ENCODE data around the gene PBX2. TPM values are rescaled to one million over a fixed set of nuclear protein-coding genes. Genes with fewer than 3 reads are reported as not detected.

Gene PBX2, protein sequence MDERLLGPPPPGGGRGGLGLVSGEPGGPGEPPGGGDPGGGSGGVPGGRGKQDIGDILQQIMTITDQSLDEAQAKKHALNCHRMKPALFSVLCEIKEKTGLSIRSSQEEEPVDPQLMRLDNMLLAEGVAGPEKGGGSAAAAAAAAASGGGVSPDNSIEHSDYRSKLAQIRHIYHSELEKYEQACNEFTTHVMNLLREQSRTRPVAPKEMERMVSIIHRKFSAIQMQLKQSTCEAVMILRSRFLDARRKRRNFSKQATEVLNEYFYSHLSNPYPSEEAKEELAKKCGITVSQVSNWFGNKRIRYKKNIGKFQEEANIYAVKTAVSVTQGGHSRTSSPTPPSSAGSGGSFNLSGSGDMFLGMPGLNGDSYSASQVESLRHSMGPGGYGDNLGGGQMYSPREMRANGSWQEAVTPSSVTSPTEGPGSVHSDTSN
- total RNA-seq: 27.9 and 31.4 TPM in 2 replicates

DNA sequence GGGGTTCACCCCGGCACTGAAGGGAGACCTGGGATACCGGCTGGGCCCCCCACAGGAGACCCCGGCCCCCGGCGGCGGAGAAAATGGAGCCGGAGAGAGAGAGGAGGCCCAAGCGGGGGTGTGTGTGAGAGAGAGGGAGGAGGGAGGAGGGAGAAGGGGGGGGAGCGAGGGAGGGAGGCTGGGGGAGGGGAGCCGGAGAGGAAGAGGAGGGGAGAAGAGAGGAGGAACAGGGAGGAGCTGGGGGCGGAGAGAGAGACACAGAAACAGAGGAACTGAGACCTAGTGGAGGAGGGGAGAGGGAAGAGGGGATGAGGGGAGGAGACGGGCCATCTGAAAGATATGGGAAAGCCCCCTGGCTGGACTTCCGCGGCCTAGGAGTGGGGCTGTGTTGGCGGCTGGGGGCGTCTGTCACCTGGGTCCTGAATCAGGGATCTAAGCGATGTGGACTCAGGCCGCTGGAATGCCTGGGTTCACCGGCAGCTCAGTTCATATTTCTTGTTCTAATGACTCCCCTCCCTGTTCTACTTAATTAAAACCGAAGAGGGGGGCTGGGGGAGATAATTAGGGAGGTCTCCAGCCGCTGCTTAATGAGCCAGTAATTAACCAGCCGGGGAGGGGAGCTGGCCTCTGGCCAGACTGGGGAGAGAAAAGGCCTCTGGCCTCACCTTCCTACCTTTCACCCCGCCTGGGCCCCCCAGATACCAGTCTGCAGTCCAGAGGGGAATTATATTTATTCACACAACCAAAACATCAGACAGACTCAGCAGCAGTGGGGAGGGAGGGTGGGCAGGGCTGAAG lies at the start of gene PBX2:
PBX2 (minus strand) TSS at position 149 of the 798 bp plus-strand sequence. CDS start 287 bp downstream, outside the sequence.

DNA sequence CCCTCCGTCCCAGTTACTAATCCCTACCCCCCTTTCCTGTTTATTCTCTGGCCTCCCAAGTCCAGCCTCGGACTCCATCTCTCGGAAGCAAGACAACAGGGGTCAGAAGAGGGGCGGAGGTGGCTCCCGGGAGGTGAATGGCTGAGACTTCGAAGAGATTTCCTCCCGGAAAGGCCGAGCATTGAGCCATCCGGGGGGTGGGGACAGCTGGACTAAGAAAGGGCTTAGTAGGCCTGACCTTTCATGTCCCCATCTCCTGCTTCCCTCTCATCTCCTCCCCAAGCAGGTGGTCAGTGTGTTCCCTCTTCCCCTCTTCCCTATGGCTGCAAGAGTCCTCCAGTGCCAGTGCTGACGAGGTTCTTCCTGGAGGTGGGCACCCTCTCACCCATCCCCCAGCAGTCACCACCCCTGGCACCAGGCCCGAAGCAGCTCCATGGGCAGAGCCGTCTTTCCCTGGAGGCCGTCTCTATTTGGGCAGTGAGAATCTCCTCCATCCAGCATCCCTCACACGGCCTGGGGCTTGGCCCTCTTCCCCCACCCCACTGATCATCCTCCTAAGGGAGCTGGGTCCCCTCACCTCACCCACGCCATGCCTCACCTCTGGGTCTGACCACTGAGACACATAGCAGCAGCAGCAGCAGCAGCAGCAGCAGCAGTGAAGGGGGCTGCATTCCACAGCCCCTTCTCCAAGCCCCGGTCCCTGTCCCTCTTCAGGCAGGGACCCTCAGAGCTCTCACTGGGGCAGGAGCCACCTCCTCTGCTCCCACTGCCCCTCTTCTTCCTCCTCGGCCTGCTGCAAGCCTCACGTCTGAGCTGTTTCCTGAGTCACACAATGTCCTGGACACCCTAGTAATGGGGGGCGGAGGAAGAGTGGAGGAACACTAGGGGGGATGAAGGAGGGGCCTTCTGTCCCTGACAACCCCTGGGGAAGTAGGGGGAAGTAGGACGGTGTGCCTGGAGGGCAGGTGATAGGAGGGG lies 33.5 kb upstream of the PBX2 start, which contains the start of gene NOTCH4:
NOTCH4 (minus strand) TSS at position 810 of the 978 bp plus-strand sequence; CDS start at position 671, 139 bp downstream.

DNA sequence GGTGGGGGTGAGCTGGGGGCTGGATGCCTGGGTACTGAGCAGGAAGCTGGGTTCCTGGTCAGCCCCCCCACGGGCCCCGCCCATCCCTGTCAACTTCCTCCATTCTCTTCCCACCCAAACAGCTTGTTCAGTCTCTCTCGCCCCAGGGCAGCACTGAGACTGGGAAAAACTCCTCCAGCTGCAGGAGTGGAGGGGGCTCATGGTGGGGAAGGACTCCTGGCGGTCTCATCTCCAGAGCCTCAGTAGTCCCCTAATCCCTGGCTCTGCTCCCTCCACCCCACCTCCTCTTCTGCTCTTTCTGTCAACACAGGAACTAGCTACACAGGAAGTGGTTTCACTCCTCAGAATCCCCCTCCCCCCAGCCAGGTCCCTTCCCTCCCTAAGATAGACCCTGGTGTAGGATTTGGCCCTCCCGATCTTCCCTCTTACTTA lies 2.6 kb upstream of the PBX2 start, which contains the start of gene GPSM3:
GPSM3 (minus strand) TSS at position 36 of the 432 bp plus-strand sequence. CDS start 130 bp downstream, outside the sequence.

DNA sequence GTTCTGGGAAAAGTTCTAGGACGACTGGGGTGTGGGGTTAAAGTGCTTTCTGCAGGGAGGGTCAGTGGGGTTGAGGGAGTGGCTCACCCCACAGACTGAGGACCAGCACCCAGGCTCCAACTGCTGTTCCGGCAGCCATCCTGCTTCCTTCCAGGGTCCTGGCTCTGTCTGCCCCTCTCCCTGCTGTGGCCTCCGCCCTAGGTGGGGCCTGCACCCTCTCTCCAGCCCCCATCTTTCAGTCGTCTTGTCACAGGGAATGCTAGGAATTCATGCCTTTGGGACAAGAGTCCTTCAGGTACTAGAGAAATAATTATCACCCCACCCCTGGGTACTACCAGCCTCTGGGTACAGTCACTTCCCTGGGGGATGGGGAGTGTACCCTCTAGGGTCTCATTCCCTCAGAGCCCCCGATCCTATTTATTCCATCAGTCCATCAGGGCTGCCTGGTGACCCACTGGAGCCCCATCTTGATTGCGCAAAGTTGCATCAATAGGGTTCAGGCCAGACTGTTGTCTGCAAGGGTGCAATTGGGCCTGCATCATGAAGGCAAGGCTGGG lies 5.8 kb downstream of the PBX2 start, which contains the start of gene AGER:
AGER (minus strand) TSS at position 170 of the 557 bp plus-strand sequence; CDS start at position 139, 31 bp downstream.

DNA sequence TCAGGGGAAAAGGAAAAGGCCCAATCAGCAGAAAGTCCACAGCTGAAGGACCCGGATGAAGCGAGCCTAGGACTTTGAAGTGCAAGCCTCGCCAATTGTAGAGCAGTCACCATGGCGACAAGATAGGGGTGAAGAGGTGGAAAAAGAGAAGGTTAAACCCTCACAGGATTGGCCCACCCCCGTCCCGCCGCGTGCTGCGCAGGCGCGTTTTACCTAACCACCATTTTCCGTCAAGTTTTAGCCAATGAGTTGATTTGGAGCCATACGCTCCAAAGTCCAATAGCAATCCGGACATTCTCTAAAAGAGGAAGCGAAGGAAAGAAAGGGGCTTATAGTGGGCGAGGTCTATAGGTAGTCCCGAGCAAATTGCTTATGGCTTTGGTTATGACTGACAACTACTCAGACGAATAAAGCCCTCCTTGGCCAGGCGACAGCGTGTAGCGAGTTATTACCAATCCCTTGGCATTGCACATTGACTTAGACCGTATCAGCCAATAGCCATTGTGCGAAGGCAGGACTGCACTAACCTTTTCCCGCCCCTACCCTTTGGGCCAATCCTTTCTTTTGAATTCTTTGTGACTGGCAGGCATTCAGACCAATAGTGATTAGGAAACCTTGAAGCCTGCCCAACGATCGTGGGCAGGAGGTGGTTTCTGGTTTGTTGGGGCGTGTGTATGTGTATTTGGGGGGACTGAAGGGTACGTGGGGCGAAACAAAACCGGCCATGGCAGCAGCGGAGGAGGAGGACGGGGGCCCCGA lies 12.0 kb downstream of the PBX2 start, which contains the start of gene RNF5:
RNF5 (plus strand) TSS at position 618 of the 759 bp plus-strand sequence; CDS start at position 725, 107 bp downstream.

DNA sequence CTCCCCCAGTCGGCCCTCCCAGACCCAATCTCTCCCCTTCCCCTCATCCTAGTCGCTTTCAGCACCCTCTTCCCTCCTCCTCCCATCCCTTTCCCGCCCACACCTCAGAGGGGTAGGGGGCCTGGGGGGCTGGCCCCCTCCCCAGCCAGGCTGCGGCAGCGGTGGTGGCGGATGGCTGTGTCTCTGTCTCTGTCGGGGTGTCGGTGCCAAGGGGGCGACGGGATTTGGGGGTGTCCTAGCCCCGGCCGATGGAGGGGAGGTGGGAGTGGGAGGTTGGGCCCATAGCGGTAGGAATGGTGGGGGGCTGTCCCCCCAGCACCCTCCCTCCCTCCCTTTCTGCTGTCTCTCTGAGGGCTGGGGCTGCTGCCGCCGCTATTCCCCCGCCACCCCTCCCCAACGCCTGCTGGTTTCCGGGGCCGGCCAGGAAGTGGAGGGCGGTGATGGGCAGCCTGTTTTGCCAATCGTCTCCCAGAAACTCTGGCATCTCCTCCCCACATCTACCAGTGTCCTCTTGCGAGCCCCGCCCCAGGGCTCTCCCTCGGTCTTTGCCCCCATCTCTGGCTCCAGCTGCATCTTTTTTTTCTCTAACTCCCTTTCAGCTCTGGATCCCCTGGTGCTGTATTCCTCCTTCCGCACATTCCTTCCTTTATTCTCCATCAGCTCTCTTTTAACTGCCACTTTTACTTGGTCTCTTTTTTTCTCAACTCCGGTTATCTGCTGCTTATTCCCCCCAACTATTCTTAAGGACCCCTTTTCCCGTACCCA lies 14.1 kb downstream of the PBX2 start, which contains the start of gene AGPAT1:
AGPAT1 (minus strand) TSS at position 374 of the 765 bp plus-strand sequence. CDS start 4,588 bp downstream, outside the sequence.

DNA sequence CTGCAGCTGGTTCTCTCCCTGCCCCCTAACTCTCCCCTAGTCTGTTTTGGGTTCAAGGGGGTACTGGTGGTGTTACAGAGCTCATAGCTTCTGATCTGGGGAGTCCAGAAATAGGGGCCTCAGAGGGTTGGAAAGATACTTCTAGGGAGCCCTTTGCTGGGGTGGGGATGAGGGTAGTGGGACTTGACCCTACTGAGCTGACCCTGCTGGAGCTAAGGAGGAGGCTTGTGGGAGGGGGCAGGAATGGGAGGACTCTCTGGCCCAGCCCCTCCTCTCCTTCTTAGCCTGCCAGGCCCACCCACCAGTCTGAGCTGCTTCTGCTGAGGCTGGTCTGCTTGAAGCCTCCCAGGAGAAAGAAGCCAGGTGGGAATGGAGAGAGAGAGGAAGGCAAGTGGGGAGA lies 25.7 kb downstream of the PBX2 start, which contains the start of gene EGFL8:
EGFL8 (plus strand) TSS at position 301 of the 400 bp plus-strand sequence. CDS start 1,571 bp downstream, outside the sequence.

DNA sequence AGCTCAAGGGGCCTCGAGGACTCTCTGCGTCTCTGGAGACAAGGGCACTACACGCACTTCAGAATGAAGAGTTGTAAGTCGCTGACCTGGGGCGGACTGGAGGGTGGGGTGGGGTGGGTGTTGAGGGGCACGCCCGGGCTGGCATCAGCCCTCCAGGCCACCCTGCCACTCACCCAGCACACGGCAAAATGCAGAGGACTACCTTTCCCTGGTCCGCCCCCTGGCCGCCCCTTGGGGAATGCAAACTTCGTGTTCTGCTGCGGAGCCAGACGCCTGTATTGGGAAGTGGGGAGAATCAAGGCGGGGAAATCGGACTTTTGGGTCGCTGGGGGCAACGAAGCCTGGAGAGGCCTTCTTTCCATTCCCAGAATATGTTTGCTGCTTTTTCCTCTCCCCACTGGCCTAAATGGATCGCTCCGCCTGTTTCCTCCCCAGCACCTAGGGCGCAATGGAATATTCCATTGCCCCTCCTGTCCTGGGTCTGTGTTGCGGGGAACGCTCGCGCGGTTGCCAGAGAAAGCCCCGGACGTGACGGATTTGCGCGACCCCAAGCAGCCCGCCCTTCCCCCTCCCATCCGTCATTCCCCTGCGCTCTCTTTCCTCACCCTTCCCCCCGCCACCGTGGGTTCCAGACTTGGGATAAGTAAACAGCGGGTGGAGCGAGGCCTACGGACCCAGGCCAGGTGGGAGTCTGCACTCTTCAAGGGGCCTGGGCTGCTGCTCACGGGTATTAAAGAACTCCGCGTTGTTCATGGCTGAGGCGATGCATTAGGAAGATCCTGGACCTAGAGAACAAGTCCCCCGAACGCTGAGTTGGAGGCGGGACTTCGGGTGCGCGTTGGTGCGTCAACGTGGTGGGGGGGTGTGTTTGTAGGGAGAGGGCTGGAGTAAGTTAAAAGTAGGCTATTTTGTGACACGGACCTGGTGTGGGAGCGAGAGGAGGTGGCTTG lies 36.2 kb downstream of the PBX2 start, which contains the start of gene PPT2:
PPT2 (plus strand) TSS at position 578 of the 950 bp plus-strand sequence. CDS start 454 bp downstream, outside the sequence.

DNA sequence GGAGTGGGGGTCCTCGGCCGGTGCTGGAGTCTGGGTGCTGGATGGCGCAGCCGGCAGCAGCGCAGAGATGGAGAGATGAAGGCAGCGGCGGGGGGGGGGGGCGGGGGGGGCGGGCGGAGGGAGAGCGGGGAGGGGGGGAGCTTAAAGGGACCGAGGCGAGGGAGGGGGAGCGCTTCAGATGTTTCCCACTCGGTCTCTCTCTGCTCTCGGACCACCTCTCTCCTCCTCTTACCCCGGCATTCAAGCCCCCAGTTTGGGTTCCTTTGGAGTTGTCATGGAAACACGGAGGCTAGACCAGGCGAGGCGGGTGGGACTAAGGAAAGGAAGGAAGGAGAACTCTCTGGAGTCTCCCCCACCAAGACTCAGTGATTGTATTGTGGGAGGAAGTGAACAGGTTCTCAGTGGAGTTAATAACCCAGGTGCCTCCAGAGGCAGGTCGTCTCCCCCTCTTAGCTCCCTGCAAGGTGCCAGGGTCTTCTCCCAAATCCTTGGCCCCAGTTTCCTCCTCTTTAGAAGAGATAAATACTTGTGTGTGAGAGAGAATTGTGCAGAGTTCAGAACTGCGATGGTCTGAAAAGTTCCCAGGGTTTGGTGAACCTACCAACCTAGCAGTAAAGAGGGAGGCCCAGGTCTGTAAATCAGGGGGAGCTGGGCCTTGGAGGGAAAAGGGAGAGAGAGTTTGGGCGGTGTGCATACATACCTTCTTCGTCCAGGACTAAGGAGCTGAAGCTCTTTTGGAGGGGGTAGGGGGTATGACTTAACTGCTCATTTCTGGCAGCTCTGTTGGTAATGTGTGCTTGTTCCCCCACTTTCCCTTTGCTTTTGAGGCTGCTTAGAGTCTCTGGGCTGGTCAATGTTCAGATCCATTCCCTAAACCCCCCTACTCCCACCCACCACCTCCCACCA lies 37.9 kb downstream of the PBX2 start, which contains the start of gene PRRT1:
PRRT1 (minus strand) TSS at position 77 of the 906 bp plus-strand sequence. CDS start 112 bp downstream, outside the sequence.

Other genes starting within 250 kb of the PBX2 start
- gene CFB, start 244.1 kb downstream of the PBX2 start, total RNA-seq: 33.7 and 56.8 TPM in 2 replicates
- gene NELFE, start 231.2 kb downstream of the PBX2 start, total RNA-seq: 81.3 and 85.3 TPM in 2 replicates
- gene SKIC2, start 231.0 kb downstream of the PBX2 start, total RNA-seq: 55.6 and 56.4 TPM in 2 replicates
- gene DXO, start 218.1 kb downstream of the PBX2 start, total RNA-seq: 7.7 and 8.2 TPM in 2 replicates
- gene C4A, start 208.1 kb downstream of the PBX2 start, total RNA-seq: 13.1 and 13.6 TPM in 2 replicates
- gene C4B, start 175.4 kb downstream of the PBX2 start, total RNA-seq: 8.8 and 15.4 TPM in 2 replicates
- gene CYP21A2, start 151.8 kb downstream of the PBX2 start, total RNA-seq: under 0.01 TPM in 1 of 2 replicates, not detected in the other
- gene TNXB, start 80.9 kb downstream of the PBX2 start, total RNA-seq: 10.6 and 39.2 TPM in 2 replicates
- gene ATF6B, start 62.0 kb downstream of the PBX2 start, total RNA-seq: 10.2 and 12.0 TPM in 2 replicates
- 7.3 and 8.9 TPM in 2 replicates for gene FKBPL, start 59.9 kb downstream of the PBX2 start, total RNA-seq
- 0.09 and 0.32 TPM in 2 replicates for gene PRRT1, start 38.3 kb downstream of the PBX2 start, total RNA-seq
- gene PPT2, start 36.1 kb downstream of the PBX2 start, total RNA-seq: 18.6 and 39.7 TPM in 2 replicates
- gene EGFL8, start 25.6 kb downstream of the PBX2 start, total RNA-seq: 1.6 and 2.4 TPM in 2 replicates
- 21.9 and 22.2 TPM in 2 replicates for gene AGPAT1, start 14.1 kb downstream of the PBX2 start, total RNA-seq
- 14.4 and 15.6 TPM in 2 replicates for gene RNF5, start 11.8 kb downstream of the PBX2 start, total RNA-seq
- gene AGER, start 5.9 kb downstream of the PBX2 start, total RNA-seq: 0.16 and 0.17 TPM in 2 replicates
- 0.17 and 0.95 TPM in 2 replicates for gene GPSM3, start 2.4 kb upstream of the PBX2 start, total RNA-seq
- 0.77 and 0.79 TPM in 2 replicates for gene NOTCH4, start 33.9 kb upstream of the PBX2 start, total RNA-seq
- gene TSBP1, start 181.7 kb upstream of the PBX2 start, total RNA-seq: not detected in 2 replicates
- gene BTNL2, start 217.0 kb upstream of the PBX2 start, total RNA-seq: not detected in 2 replicates
- gene HLA-DRA, start 249.7 kb upstream of the PBX2 start, total RNA-seq: 0.17 and 0.95 TPM in 2 replicates

All from bronchial smooth muscle cell (primary cell).